ENCODE data around the gene LTA.
A peak's percentile ranks its signal among the peaks of the same experiment; 100 is the strongest.

LTA gene

DNA sequence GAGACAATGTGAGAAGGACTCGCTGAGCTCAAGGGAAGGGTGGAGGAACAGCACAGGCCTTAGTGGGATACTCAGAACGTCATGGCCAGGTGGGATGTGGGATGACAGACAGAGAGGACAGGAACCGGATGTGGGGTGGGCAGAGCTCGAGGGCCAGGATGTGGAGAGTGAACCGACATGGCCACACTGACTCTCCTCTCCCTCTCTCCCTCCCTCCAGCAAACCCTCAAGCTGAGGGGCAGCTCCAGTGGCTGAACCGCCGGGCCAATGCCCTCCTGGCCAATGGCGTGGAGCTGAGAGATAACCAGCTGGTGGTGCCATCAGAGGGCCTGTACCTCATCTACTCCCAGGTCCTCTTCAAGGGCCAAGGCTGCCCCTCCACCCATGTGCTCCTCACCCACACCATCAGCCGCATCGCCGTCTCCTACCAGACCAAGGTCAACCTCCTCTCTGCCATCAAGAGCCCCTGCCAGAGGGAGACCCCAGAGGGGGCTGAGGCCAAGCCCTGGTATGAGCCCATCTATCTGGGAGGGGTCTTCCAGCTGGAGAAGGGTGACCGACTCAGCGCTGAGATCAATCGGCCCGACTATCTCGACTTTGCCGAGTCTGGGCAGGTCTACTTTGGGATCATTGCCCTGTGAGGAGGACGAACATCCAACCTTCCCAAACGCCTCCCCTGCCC, 4.9 kb downstream of the LTA start:
- peak overlapping the region; percentile 98 for H3K4me3 ChIP-seq (ENCODE audit: low read depth, low read length)
- DNase-seq (ENCODE audit: low read depth), result peak; percentile 84
- TF ChIP-seq MAX (IDR thresholded peaks at IDR 0.05; ENCODE audit: low read depth, low read length), result 0 out of 2 replicates have a peak, but pooled peaks have one; percentile 58
- no peak for TF ChIP-seq CTCF (IDR thresholded peaks at IDR 0.05; ENCODE audit: low read depth, low read length)
- TF ChIP-seq MYC (IDR thresholded peaks at IDR 0.05; ENCODE audit: low read depth, low read length), result peak; percentile 58
- peak; percentile 35 for TF ChIP-seq POLR2A (IDR thresholded peaks at IDR 0.05; ENCODE audit: extremely low read depth, insufficient read length)

- peak; percentile 33 for DNase-seq (ENCODE audit: low read depth)
- H3K4me3 ChIP-seq (ENCODE audit: low read depth, low read length), result peak overlapping the region; percentile 98
- no peak for TF ChIP-seq POLR2A (IDR thresholded peaks at IDR 0.05; ENCODE audit: extremely low read depth, insufficient read length)
- TF ChIP-seq MYC (IDR thresholded peaks at IDR 0.05; ENCODE audit: low read depth, low read length), result no peak
- no peak for TF ChIP-seq CTCF (IDR thresholded peaks at IDR 0.05; ENCODE audit: low read depth, low read length)
- TF ChIP-seq MAX (IDR thresholded peaks at IDR 0.05; ENCODE audit: low read depth, low read length), result no peak
Observed at GRCh38 chr6:31577579-31577966, 5.5 kb downstream of the LTA start.

GRCh38 chr6:31578184-31579118, 6.4 kb downstream of the LTA start:
- TF ChIP-seq POLR2A (IDR thresholded peaks at IDR 0.05; ENCODE audit: extremely low read depth, insufficient read length), result peak; percentile 35
- TF ChIP-seq MAX (IDR thresholded peaks at IDR 0.05; ENCODE audit: low read depth, low read length), result no peak
- peak overlapping the region; percentile 98 for H3K4me3 ChIP-seq (ENCODE audit: low read depth, low read length)
- peak; percentile 63 for DNase-seq (ENCODE audit: low read depth)

GRCh38 chr6:31579119-31579505, 7.0 kb downstream of the LTA start:
- TF ChIP-seq MAX (IDR thresholded peaks at IDR 0.05; ENCODE audit: low read depth, low read length), result no peak
- peak overlapping the region; percentile 98 for H3K4me3 ChIP-seq (ENCODE audit: low read depth, low read length)
- DNase-seq (ENCODE audit: low read depth), result peak; percentile 56

DNA sequence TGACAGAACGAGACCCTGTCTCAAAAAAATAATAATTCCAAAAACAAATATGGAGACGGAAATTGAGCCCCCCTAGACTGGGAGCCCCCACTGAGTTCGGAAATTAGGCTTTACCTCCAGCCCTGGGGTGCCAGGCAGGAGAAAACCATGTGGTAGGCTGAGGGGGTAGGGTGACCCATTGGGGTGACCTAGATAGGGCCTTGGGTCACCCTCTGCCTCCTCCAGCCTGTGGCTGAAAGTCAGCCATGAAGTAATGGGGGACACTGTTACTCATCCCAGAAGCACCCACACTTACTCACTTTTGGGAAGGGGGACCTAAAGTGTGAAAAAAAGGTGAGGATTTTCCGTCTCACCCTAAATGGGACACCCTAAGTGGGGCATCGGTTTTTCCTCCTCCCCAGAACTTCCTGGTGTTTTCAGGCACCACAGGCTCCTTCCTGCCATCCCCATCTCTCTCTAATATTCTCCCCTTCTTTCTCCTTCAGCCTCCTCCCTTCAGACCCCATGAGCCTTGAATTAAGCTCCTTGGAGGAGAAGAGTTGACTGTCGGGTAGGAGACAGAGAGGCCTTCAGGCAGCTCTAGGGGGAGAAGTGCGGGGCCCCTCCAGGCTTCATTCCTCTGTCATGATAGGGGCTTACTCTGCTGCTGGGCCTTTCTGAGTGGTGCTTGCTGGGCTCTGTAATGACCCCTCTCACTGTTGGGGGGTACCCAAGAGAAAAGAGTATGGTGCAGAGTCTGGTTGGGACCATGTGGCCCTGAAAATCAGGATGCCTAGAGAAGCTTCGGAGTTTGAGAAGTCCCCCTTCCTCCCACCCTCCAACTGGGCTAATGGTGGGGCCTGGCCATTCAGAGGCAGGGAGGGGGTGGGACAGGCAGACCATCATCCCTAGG, 7.7 kb downstream of the LTA start:
- peak; percentile 73 for DNase-seq (ENCODE audit: low read depth)
- TF ChIP-seq MAX (IDR thresholded peaks at IDR 0.05; ENCODE audit: low read depth, low read length) (no peak), POLR2A (IDR thresholded peaks at IDR 0.05; ENCODE audit: extremely low read depth, insufficient read length) (peak; percentile 11)
- peak overlapping the region; percentile 98 for H3K4me3 ChIP-seq (ENCODE audit: low read depth, low read length)

DNA sequence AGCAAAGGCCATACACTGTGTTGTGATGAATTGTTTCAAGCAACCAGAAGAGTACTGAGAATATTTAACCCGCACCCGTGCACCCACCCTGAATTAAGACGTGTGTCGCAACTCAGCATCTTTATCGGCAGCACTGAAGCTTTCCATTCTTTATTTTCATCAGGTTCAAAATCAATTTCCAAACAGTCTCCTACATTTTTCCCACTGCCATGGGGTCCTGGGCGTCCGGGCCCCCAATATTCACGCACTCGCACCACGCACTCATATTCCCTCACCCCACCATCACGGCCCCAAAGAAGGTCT, 8.3 kb downstream of the LTA start:
- no peak for DNase-seq (ENCODE audit: low read depth)
- TF ChIP-seq CTCF (IDR thresholded peaks at IDR 0.05; ENCODE audit: low read depth, low read length), result no peak
- no peak for TF ChIP-seq MAX (IDR thresholded peaks at IDR 0.05; ENCODE audit: low read depth, low read length)
- TF ChIP-seq POLR2A (IDR thresholded peaks at IDR 0.05; ENCODE audit: extremely low read depth, insufficient read length), result no peak
- TF ChIP-seq MYC (IDR thresholded peaks at IDR 0.05; ENCODE audit: low read depth, low read length), result no peak
- peak overlapping the region; percentile 92 for H3K4me3 ChIP-seq (ENCODE audit: low read depth, low read length)

All from NB4 (cell line).